Measurements from ENCODE around the gene SH2D7. TPM values are rescaled to one million over a fixed set of nuclear protein-coding genes. Genes with fewer than 3 reads are reported as not detected.
A peak's percentile ranks its signal among the peaks of the same experiment; 100 is the strongest.

Gene SH2D7
- total RNA-seq, 4 donors from 2014 or later = not detected

- no peak for DNase-seq
- TF ChIP-seq CTCF (IDR thresholded peaks at IDR 0.05) (no peak), POLR2A (IDR thresholded peaks at IDR 0.05) (no peak)
- H3K4me3 ChIP-seq (replicated peaks in 1 of 3) = no peak overlapping the region
- no peaks in the 10 kb centered on the region for H3K9me3 ChIP-seq
- H3K4me1 ChIP-seq = peaks cover 56 to 78% of the 10 kb centered on the region in 2 donors
- no peaks in the 10 kb centered on the region for H3K36me3 ChIP-seq
- H3K27me3 ChIP-seq = no peaks in the 10 kb centered on the region
- intact Hi-C loops (cut with DNase I) = no loop called here
- 89 to 91% methylated on average over 5 of the region's 5 CpGs for WGBS, 2 donors
- peak overlapping the region; percentile 34 to 69 (median 60) for H3K27ac ChIP-seq
Measured at GRCh38 chr15:78073046-78073787, 19.1 kb upstream of the SH2D7 start.

- TF ChIP-seq CTCF (IDR thresholded peaks at IDR 0.05) (peak in 1 of 6 experiments; percentile 15), POLR2A (IDR thresholded peaks at IDR 0.05) (peak in 1 of 2 donors; percentile 55)
- no peaks in the 10 kb centered on the region for H3K36me3 ChIP-seq
- intact Hi-C loops (cut with DNase I) = no loop called here
- DNase-seq = peak; percentile 83 to 84
- peaks cover 34 to 54% of the 10 kb centered on the region in 2 donors for H3K4me1 ChIP-seq
- WGBS, 2 donors = 4 to 5% methylated on average over 7 of the region's 7 CpGs
- H3K4me3 ChIP-seq (replicated peaks in 1 of 3) = peak overlapping the region in 1 of 3 donors; percentile 60
- H3K9me3 ChIP-seq = no peaks in the 10 kb centered on the region
- no peaks in the 10 kb centered on the region for H3K27me3 ChIP-seq
- peak overlapping the region; percentile 75 to 95 (median 91) for H3K27ac ChIP-seq
Measured at GRCh38 chr15:78075490-78076230, 16.7 kb upstream of the SH2D7 start.

DNA sequence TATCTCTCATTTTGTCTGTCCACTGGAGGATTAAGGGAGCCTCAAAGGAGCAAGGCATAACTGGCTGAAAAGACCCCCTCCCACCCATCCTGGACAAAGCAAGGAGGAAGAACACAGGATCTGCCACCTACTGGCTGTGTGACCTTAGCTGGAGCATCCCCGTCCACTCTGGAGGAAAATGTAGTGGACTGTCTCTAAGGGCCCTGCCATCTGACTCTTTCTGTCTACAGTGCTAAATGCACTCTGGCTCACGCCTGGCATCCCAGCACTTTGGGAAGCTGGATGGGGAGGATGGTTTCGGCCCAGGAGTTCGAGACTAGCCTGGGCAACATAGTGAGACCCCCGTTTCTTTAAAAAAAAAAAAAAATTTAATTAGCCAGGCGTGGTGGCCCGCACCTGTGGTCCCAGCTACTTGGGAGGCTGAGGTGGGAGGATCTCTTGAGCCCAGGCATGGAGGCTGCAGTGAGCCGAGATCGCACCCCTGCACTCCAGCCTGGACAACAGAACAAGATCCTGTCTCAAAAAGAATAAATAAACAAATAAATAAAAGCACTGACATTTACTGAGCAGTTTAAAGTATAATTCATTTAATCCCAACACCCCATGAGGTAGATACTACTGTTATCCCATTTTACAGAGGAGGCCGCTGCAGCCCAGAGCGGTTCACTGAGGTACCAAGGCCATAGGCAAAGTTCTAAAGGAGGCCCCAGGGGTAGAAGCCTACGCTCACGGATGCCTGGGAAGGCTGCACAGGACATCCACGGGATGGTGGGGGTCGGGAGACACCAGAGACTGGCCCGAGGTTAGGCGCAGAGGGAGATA, 15.9 kb upstream of the SH2D7 start:
- intact Hi-C loops (cut with DNase I) = no loop called here
- H3K27ac ChIP-seq = peak overlapping the region; percentile 75 to 95 (median 91)
- DNase-seq = peak in 1 of 2 donors; percentile 11
- H3K4me3 ChIP-seq (replicated peaks in 1 of 3) = peak overlapping the region; percentile 29 to 70 (median 60)
- peaks cover 31 to 47% of the 10 kb centered on the region in 2 donors for H3K4me1 ChIP-seq
- H3K9me3 ChIP-seq = no peaks in the 10 kb centered on the region
- 40 to 42% methylated on average over 17 of the region's 17 CpGs for WGBS, 2 donors
- TF ChIP-seq CTCF (IDR thresholded peaks at IDR 0.05) (peak in 2 of 6 experiments; percentile 17 to 21), POLR2A (IDR thresholded peaks at IDR 0.05) (no peak)
- no peaks in the 10 kb centered on the region for H3K27me3 ChIP-seq
- no peaks in the 10 kb centered on the region for H3K36me3 ChIP-seq

DNA sequence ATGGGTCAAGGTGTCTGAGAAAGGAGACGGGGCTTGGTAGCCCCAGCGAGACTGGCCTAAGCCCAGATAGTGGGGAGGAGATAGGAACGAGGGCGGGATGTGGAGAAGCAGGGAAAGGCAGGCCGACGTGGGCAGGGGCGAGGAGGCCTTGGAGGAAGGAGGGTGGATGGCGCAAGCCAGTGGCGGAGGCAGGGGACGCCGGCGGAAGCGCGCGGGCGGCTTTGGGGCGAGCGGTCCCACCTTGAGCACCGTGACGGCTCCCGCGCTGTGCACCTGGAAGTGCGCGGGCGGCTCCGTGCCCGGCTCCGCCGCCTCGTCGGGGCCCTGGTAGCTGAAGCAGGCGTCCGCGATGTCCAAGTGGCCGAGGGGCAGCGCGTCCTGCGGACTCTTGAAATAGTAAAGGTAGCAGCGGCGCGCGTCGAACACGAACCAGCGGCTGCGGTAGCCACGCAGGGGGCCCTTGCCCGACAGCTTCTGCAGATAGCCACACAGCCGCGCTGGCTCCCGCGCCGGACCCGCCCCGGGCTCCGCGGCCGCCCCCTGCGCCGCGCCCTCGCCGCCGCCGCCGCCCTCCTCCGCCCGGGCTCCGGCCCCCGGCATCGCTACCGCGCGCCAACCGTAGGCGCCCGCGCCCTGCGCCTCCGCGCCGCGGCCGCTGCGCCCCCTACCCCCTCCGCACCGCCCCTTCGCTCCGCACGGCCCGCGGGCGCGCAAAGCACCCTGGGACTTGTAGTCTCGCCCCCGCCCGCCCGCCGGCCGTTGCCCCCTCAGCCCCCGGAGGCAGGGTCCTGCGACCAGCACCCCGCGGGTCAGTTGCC, 15.1 kb upstream of the SH2D7 start, which contains the start of gene TBC1D2B:
TBC1D2B (minus strand) TSS at position 659 of the 818 bp plus-strand sequence; CDS start at position 600, 59 bp downstream.
- peak within 1 kb of the TSS; percentile 29 to 70 (median 60) for H3K4me3 ChIP-seq (replicated peaks in 1 of 3)
- H3K9me3 ChIP-seq = no peaks in the 10 kb centered on the region
- no peaks in the 10 kb centered on the region for H3K36me3 ChIP-seq
- intact Hi-C loops (cut with DNase I) = no loop called here
- TF ChIP-seq CTCF (IDR thresholded peaks at IDR 0.05) = peak in 1 of 6 experiments; percentile 5
- TF ChIP-seq POLR2A (IDR thresholded peaks at IDR 0.05) = peak in 1 of 2 donors; percentile 55
- H3K27me3 ChIP-seq = no peaks in the 10 kb centered on the region
- peak; percentile 60 for DNase-seq
- H3K4me1 ChIP-seq = peaks cover 23 to 39% of the 10 kb centered on the region in 2 donors
- 1 to 2% methylated on average over 23 to 25 of the region's 104 CpGs for WGBS, 2 donors
- peak within 1 kb of the TSS; percentile 75 to 95 (median 91) for H3K27ac ChIP-seq
